GM12892 (cell line): Measurements from ENCODE around the gene CHSY1.

Experiments used
- POLR2A ChIP-seq: IDR thresholded peaks from 2 replicates; pipeline ENCODE4 v1.6.1; 2011; ENCODE audit warnings: low read depth, low read length, control low read depth
- POLR2AphosphoS5 ChIP-seq: IDR thresholded peaks from 2 replicates; pipeline ENCODE4 v1.6.1; 2011; ENCODE audit warnings: low read depth, low read length, control low read depth

GRCh38 chr15:101157721-101158120, 94.1 kb downstream of the CHSY1 start:
- TF ChIP-seq POLR2A (no peak), POLR2AphosphoS5 (no peak)
